ENCODE results near the gene PABPC1L. TPM values are rescaled to one million over a fixed set of nuclear protein-coding genes. Genes with fewer than 3 reads are reported as not detected.

The PABPC1L gene
- polyA plus RNA-seq, 1 donor (not counting 4 experiments of a cell fraction or from before 2014, with no cell fraction given) = 31.4 TPM

- Histone ChIP-seq H3K36me3 (ENCODE audit: control insufficient read depth in 2 of 2, extremely low read depth in 1 of 2, insufficient read depth in 2 of 2, low read length in 2 of 2) (peaks cover 11 to 18% of the 10 kb centered on the region in 2 experiments), H3K27me3 (ENCODE audit: control insufficient read depth, extremely low read depth, insufficient read depth, low read length) (no peaks in the 10 kb centered on the region), H3K9me1 (ENCODE audit: control insufficient read depth, extremely low read depth, insufficient read depth, low read length) (no peaks in the 10 kb centered on the region), H3K9me3 (ENCODE audit: control insufficient read depth, low read depth, low read length) (no peaks in the 10 kb centered on the region), H3K79me2 (ENCODE audit: control insufficient read depth, insufficient read depth, low read length) (peaks cover 39% of the 10 kb centered on the region), H3K27ac (ENCODE audit: control insufficient read depth, insufficient read depth, low read length) (no peak overlapping the region), H3K9ac (ENCODE audit: control insufficient read depth, extremely low read depth, insufficient read depth, low read length) (no peak overlapping the region), H4K20me1 (ENCODE audit: control insufficient read depth, extremely low read depth, insufficient read depth, low read length) (no peaks in the 10 kb centered on the region), H3K4me1 (ENCODE audit: control insufficient read depth, extremely low read depth, insufficient read depth, low read length) (peaks cover 17% of the 10 kb centered on the region), H2AFZ (ENCODE audit: control insufficient read depth, low read length) (no peak overlapping the region), H3K4me3 (ENCODE audit: control insufficient read depth in 2 of 3, extremely low read depth in 1 of 3, insufficient read depth in 2 of 3, low read depth in 1 of 3, low read length in 3 of 3) (no peak overlapping the region), H3K4me2 (ENCODE audit: control insufficient read depth, extremely low read depth, insufficient read depth, low read depth, low read length) (no peak overlapping the region)
- dilution Hi-C loops (cut with MboI; ENCODE audit: extremely low pct_ligation_motif_present, low sequenced_read_pairs) = no loop called here
- DNase-seq (ENCODE audit: low read depth, low spot score) = no peak
- FAIRE-seq = no peak
- TF ChIP-seq, protein P1, sequence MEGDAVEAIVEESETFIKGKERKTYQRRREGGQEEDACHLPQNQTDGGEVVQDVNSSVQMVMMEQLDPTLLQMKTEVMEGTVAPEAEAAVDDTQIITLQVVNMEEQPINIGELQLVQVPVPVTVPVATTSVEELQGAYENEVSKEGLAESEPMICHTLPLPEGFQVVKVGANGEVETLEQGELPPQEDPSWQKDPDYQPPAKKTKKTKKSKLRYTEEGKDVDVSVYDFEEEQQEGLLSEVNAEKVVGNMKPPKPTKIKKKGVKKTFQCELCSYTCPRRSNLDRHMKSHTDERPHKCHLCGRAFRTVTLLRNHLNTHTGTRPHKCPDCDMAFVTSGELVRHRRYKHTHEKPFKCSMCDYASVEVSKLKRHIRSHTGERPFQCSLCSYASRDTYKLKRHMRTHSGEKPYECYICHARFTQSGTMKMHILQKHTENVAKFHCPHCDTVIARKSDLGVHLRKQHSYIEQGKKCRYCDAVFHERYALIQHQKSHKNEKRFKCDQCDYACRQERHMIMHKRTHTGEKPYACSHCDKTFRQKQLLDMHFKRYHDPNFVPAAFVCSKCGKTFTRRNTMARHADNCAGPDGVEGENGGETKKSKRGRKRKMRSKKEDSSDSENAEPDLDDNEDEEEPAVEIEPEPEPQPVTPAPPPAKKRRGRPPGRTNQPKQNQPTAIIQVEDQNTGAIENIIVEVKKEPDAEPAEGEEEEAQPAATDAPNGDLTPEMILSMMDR (optimal IDR thresholded peaks at IDR 0.05 in 1 of 3, IDR thresholded peaks at IDR 0.05 in 1 of 3, conservative IDR thresholded peaks at IDR 0.05 in 1 of 3; ENCODE audit: extremely low read depth in 1 of 3, insufficient read depth in 2 of 3, low read length in 3 of 3) = no peak
- TF ChIP-seq EZH2 (IDR thresholded peaks at IDR 0.05; ENCODE audit: low read length) = no peak
These were observed 63.2 kb downstream of the PABPC1L start for GRCh38 chr20:44973053-44973452.

GRCh38 chr20:44976698-44977097, 66.8 kb downstream of the PABPC1L start:
- TF ChIP-seq, protein P1 (optimal IDR thresholded peaks at IDR 0.05 in 1 of 3, IDR thresholded peaks at IDR 0.05 in 1 of 3, conservative IDR thresholded peaks at IDR 0.05 in 1 of 3; ENCODE audit: extremely low read depth in 1 of 3, insufficient read depth in 2 of 3, low read length in 3 of 3) = no peak
- no peak for TF ChIP-seq EZH2 (IDR thresholded peaks at IDR 0.05; ENCODE audit: low read length)
- H3K9me3 ChIP-seq (ENCODE audit: control insufficient read depth, low read depth, low read length) = no peaks in the 10 kb centered on the region

More at GRCh38 chr20:44976698-44977097, 66.8 kb downstream of the PABPC1L start:
- H3K9me1 ChIP-seq (ENCODE audit: control insufficient read depth, extremely low read depth, insufficient read depth, low read length) = no peaks in the 10 kb centered on the region
- dilution Hi-C loops (cut with MboI; ENCODE audit: extremely low pct_ligation_motif_present, low sequenced_read_pairs) = no loop called here
- peaks cover 8% of the 10 kb centered on the region for H3K4me1 ChIP-seq (ENCODE audit: control insufficient read depth, extremely low read depth, insufficient read depth, low read length)
- H3K4me3 ChIP-seq (ENCODE audit: control insufficient read depth in 2 of 3, extremely low read depth in 1 of 3, insufficient read depth in 2 of 3, low read depth in 1 of 3, low read length in 3 of 3) = no peak overlapping the region
- H3K4me2 ChIP-seq (ENCODE audit: control insufficient read depth, extremely low read depth, insufficient read depth, low read depth, low read length) = no peak overlapping the region
- H3K9ac ChIP-seq (ENCODE audit: control insufficient read depth, extremely low read depth, insufficient read depth, low read length) = no peak overlapping the region
- no peak overlapping the region for H2AFZ ChIP-seq (ENCODE audit: control insufficient read depth, low read length)
- DNase-seq (ENCODE audit: low read depth, low spot score) (no peak), FAIRE-seq (no peak)
- H3K27me3 ChIP-seq (ENCODE audit: control insufficient read depth, extremely low read depth, insufficient read depth, low read length) = no peaks in the 10 kb centered on the region
- no peak overlapping the region for H3K27ac ChIP-seq (ENCODE audit: control insufficient read depth, insufficient read depth, low read length)
- peaks cover 2% of the 10 kb centered on the region for H3K79me2 ChIP-seq (ENCODE audit: control insufficient read depth, insufficient read depth, low read length)
- H3K36me3 ChIP-seq (ENCODE audit: control insufficient read depth in 2 of 2, extremely low read depth in 1 of 2, insufficient read depth in 2 of 2, low read length in 2 of 2) = peaks cover 11 to 20% of the 10 kb centered on the region in 2 experiments
- no peaks in the 10 kb centered on the region for H4K20me1 ChIP-seq (ENCODE audit: control insufficient read depth, extremely low read depth, insufficient read depth, low read length)

All from keratinocyte (primary cell).